Measurements from ENCODE around the gene TADA3.

GRCh38 chr3:9780910-9781309 is 11.4 kb downstream of the TADA3 start:
- TF ChIP-seq, protein P1, sequence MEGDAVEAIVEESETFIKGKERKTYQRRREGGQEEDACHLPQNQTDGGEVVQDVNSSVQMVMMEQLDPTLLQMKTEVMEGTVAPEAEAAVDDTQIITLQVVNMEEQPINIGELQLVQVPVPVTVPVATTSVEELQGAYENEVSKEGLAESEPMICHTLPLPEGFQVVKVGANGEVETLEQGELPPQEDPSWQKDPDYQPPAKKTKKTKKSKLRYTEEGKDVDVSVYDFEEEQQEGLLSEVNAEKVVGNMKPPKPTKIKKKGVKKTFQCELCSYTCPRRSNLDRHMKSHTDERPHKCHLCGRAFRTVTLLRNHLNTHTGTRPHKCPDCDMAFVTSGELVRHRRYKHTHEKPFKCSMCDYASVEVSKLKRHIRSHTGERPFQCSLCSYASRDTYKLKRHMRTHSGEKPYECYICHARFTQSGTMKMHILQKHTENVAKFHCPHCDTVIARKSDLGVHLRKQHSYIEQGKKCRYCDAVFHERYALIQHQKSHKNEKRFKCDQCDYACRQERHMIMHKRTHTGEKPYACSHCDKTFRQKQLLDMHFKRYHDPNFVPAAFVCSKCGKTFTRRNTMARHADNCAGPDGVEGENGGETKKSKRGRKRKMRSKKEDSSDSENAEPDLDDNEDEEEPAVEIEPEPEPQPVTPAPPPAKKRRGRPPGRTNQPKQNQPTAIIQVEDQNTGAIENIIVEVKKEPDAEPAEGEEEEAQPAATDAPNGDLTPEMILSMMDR (IDR thresholded peaks at IDR 0.05), result no peak
- no peak for TF ChIP-seq POLR2AphosphoS5 (IDR thresholded peaks at IDR 0.05)
- TF ChIP-seq POLR2A (IDR thresholded peaks at IDR 0.05), result no peak

Measured in prostate gland (tissue), 2 donors.